Testis (tissue), 2 donors: ENCODE data around the gene SP5.

Experiments
- POLR2A ChIP-seq: fragments of 450-650 bp; IDR thresholded peaks from one replicate; pipeline ENCODE4 v1.6.1; 2017; ENCODE audit warnings: antibody characterized with exemption, mild to moderate bottlenecking, moderate library complexity
- TF ChIP-seq, protein P1 (sequence below), 3 experiments: fragments of 450-650 bp in 2 of 3; fragments of 200-600 bp in 1 of 3; sonication (generic) in 1 of 3; IDR thresholded peaks; one replicate each; pipeline ENCODE4 v1.5.1; 2016 to 2019; ENCODE audit warnings: antibody characterized with exemption in 3 of 3, mild to moderate bottlenecking in 2 of 3, moderate library complexity in 1 of 3

DNA sequence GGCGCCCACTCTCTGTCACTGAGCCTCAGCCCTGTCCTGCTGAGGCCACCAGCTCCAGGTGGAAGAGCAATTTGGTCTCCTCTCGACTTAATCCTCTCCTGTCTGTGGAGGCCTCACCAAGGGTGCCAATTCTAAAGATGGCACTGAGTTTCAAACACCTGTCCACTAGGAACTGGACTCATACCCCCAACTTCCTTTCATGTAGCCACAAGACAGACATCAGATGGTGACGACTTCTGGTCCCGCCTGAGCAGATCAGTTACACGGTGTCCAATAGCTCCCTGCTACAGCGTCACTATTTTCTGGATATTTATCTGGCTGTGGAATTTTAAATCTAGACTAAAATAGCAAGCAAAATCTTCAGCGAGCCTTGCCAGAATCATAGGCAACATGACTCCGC, 24.5 kb upstream of the SP5 start:
- TF ChIP-seq, protein P1, sequence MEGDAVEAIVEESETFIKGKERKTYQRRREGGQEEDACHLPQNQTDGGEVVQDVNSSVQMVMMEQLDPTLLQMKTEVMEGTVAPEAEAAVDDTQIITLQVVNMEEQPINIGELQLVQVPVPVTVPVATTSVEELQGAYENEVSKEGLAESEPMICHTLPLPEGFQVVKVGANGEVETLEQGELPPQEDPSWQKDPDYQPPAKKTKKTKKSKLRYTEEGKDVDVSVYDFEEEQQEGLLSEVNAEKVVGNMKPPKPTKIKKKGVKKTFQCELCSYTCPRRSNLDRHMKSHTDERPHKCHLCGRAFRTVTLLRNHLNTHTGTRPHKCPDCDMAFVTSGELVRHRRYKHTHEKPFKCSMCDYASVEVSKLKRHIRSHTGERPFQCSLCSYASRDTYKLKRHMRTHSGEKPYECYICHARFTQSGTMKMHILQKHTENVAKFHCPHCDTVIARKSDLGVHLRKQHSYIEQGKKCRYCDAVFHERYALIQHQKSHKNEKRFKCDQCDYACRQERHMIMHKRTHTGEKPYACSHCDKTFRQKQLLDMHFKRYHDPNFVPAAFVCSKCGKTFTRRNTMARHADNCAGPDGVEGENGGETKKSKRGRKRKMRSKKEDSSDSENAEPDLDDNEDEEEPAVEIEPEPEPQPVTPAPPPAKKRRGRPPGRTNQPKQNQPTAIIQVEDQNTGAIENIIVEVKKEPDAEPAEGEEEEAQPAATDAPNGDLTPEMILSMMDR (IDR thresholded peaks at IDR 0.05), result no peak
- no peak for TF ChIP-seq POLR2A
